ENCODE measurements around the gene VPS18.

The VPS18 gene

GRCh38 chr15:40927873-40928806 lies 33.9 kb downstream of the VPS18 start:
- Histone ChIP-seq H3K4me2 (ENCODE audit: low read length) (peak overlapping the region; percentile 74), H3K27me3 (ENCODE audit: control insufficient read depth, low read length) (peaks cover 82% of the 10 kb centered on the region), H3K4me3 (ENCODE audit: low read length) (peak overlapping the region; percentile 55), H3K27ac (ENCODE audit: low read depth, low read length) (no peak overlapping the region), H3K9me3 (ENCODE audit: control insufficient read depth, insufficient read depth, low read length) (no peaks in the 10 kb centered on the region), H3K36me3 (ENCODE audit: control insufficient read depth, low read length) (no peaks in the 10 kb centered on the region), H3K9me2 (replicated peaks; ENCODE audit: control insufficient read depth, low read length) (no peaks in the 10 kb centered on the region), H3K79me2 (ENCODE audit: control insufficient read depth, low read length) (no peaks in the 10 kb centered on the region), H3F3A (ENCODE audit: control insufficient read depth, insufficient read depth) (no peaks in the 10 kb centered on the region), H4K20me1 (ENCODE audit: control insufficient read depth, insufficient read depth, low read depth, low read length) (no peaks in the 10 kb centered on the region; the same call in 1 of the 2 replicates), H3K4me1 (ENCODE audit: control insufficient read depth, low read length) (peaks cover 57% of the 10 kb centered on the region)
- TF ChIP-seq EZH2phosphoT487 (IDR thresholded peaks at IDR 0.05; ENCODE audit: borderline replicate concordance, low read length) (peak; percentile 97), CTCF (IDR thresholded peaks at IDR 0.05; ENCODE audit: low read depth, low read length, poor library complexity, severe bottlenecking) (no peak)

- no peaks in the 10 kb centered on the region for H3K36me3 ChIP-seq (ENCODE audit: control insufficient read depth, low read length)
- no peaks in the 10 kb centered on the region for H3K9me3 ChIP-seq (ENCODE audit: control insufficient read depth, insufficient read depth, low read length)
- peak within 1 kb of the TSS; percentile 74 for H3K4me2 ChIP-seq (ENCODE audit: low read length)
- peaks cover 57% of the 10 kb centered on the region for H3K4me1 ChIP-seq (ENCODE audit: control insufficient read depth, low read length)
- no peaks in the 10 kb centered on the region for H3K9me2 ChIP-seq (replicated peaks; ENCODE audit: control insufficient read depth, low read length)
- no peaks in the 10 kb centered on the region; the same call in 1 of the 2 replicates for H4K20me1 ChIP-seq (ENCODE audit: control insufficient read depth, insufficient read depth, low read depth, low read length)
- TF ChIP-seq CTCF (IDR thresholded peaks at IDR 0.05; ENCODE audit: low read depth, low read length, poor library complexity, severe bottlenecking) (no peak), EZH2phosphoT487 (IDR thresholded peaks at IDR 0.05; ENCODE audit: borderline replicate concordance, low read length) (peak; percentile 98)
- no peaks in the 10 kb centered on the region for H3F3A ChIP-seq (ENCODE audit: control insufficient read depth, insufficient read depth)
- H3K79me2 ChIP-seq (ENCODE audit: control insufficient read depth, low read length): no peaks in the 10 kb centered on the region
- peaks cover 74% of the 10 kb centered on the region for H3K27me3 ChIP-seq (ENCODE audit: control insufficient read depth, low read length)
- H3K4me3 ChIP-seq (ENCODE audit: low read length): peak within 1 kb of the TSS; percentile 55
- H3K27ac ChIP-seq (ENCODE audit: low read depth, low read length): no peak within 1 kb of the TSS
Measured at GRCh38 chr15:40928821-40929659, 34.8 kb downstream of the VPS18 start, which contains the start of gene DLL4. DLL4 (plus strand) TSS chr15:40929340; CDS start chr15:40929669, 329 bp downstream.

- peak overlapping the region; percentile 61 for H3K4me3 ChIP-seq (ENCODE audit: low read length)
- H3K4me1 ChIP-seq (ENCODE audit: control insufficient read depth, low read length): peaks cover 57% of the 10 kb centered on the region
- H3K9me3 ChIP-seq (ENCODE audit: control insufficient read depth, insufficient read depth, low read length): no peaks in the 10 kb centered on the region
- H3F3A ChIP-seq (ENCODE audit: control insufficient read depth, insufficient read depth): no peaks in the 10 kb centered on the region
- H3K27ac ChIP-seq (ENCODE audit: low read depth, low read length): no peak overlapping the region
- H3K4me2 ChIP-seq (ENCODE audit: low read length): peak overlapping the region; percentile 74
- H4K20me1 ChIP-seq (ENCODE audit: control insufficient read depth, insufficient read depth, low read depth, low read length): no peaks in the 10 kb centered on the region; the same call in 1 of the 2 replicates
- TF ChIP-seq CTCF (IDR thresholded peaks at IDR 0.05; ENCODE audit: low read depth, low read length, poor library complexity, severe bottlenecking): no peak
- no peak for TF ChIP-seq EZH2phosphoT487 (IDR thresholded peaks at IDR 0.05; ENCODE audit: borderline replicate concordance, low read length)
- no peaks in the 10 kb centered on the region for H3K79me2 ChIP-seq (ENCODE audit: control insufficient read depth, low read length)
- no peaks in the 10 kb centered on the region for H3K36me3 ChIP-seq (ENCODE audit: control insufficient read depth, low read length)
- peaks cover 70% of the 10 kb centered on the region for H3K27me3 ChIP-seq (ENCODE audit: control insufficient read depth, low read length)
- no peaks in the 10 kb centered on the region for H3K9me2 ChIP-seq (replicated peaks; ENCODE audit: control insufficient read depth, low read length)
Measured at GRCh38 chr15:40929660-40930429, 35.6 kb downstream of the VPS18 start.

Measured in DOHH2 (cell line).